Neural cell (in vitro differentiated cells): ENCODE data around the gene PNPLA5. TPM values are rescaled to one million over a fixed set of nuclear protein-coding genes. Genes with fewer than 3 reads are reported as not detected.

Source experiments
- H2AFZ ChIP-seq: fragments of 200-600, 300-800 bp; sonication (generic), shearing (Covaris generic); 2 replicates; pipeline ENCODE4 v1.6.0; 2014; ENCODE audit warnings: low read depth, mild to moderate bottlenecking, antibody characterized with exemption, low read length, moderate library complexity
- H3F3A ChIP-seq: fragments of 200-600 bp; shearing (Covaris generic); 2 replicates; pipeline ENCODE4 v1.6.1; 2016; ENCODE audit warnings: mild to moderate bottlenecking, moderate library complexity, mixed read lengths, antibody characterized with exemption, low read length; ENCODE audit not compliant: insufficient read depth, poor library complexity, severe bottlenecking
- H3K27ac ChIP-seq: fragments of 200-600, 300-800 bp; sonication (generic), shearing (Covaris generic); 2 replicates; pipeline ENCODE4 v1.5.1; 2014; ENCODE audit warnings: mild to moderate bottlenecking, low read length, moderate library complexity
- H3K27me3 ChIP-seq: fragments of 300-800, 200-600 bp; sonication (generic), shearing (Covaris generic); 2 replicates; pipeline ENCODE4 v1.6.0; 2014; ENCODE audit warnings: mild to moderate bottlenecking, low read depth, low read length, moderate library complexity; ENCODE audit not compliant: insufficient read depth
- H3K36me3 ChIP-seq: fragments of 300-800, 200-600 bp; sonication (generic), shearing (Covaris generic); 2 replicates; pipeline ENCODE4 v1.5.1; 2014; ENCODE audit warnings: mild to moderate bottlenecking, antibody characterized with exemption, low read length, moderate library complexity; ENCODE audit not compliant: insufficient read depth
- H3K4me2 ChIP-seq: fragments of 300-800, 200-600 bp; sonication (generic), shearing (Covaris generic); 2 replicates; pipeline ENCODE4 v1.6.0; 2014; ENCODE audit warnings: mild to moderate bottlenecking, low read length
- H3K4me3 ChIP-seq: fragments of 300-800, 200-600 bp; sonication (generic), shearing (Covaris generic); 2 replicates; pipeline ENCODE4 v1.5.1; 2014; ENCODE audit warnings: mild to moderate bottlenecking, low read length, moderate library complexity
- H3K79me2 ChIP-seq: fragments of 200-600 bp; shearing (Covaris generic); replicated peaks from 2 replicates; pipeline ENCODE4 v1.6.0; 2014; ENCODE audit warnings: mild to moderate bottlenecking, low read length, moderate library complexity; ENCODE audit not compliant: insufficient read depth
- H3K9ac ChIP-seq: fragments of 300-800, 200-600 bp; sonication (generic), shearing (Covaris generic); 2 replicates; pipeline ENCODE4 v1.6.1; 2016; ENCODE audit warnings: mild to moderate bottlenecking, low read length, mixed read lengths
- H3K9me2 ChIP-seq: fragments of 200-600 bp; shearing (Covaris generic); 2 replicates; pipeline ENCODE4 v1.6.1; 2016; ENCODE audit warnings: mild to moderate bottlenecking, low read length, mixed read lengths; ENCODE audit not compliant: insufficient read depth
- H3K9me3 ChIP-seq: fragments of 200-600, 300-800 bp; sonication (generic), shearing (Covaris generic); 2 replicates; pipeline ENCODE4 v1.6.1; 2016; ENCODE audit warnings: mild to moderate bottlenecking, mixed run types, low read length, moderate library complexity, mixed read lengths
- H4K20me1 ChIP-seq: fragments of 200-600 bp; shearing (Covaris generic); 2 replicates; pipeline ENCODE4 v1.6.1; 2016; ENCODE audit warnings: mild to moderate bottlenecking, mixed run types; ENCODE audit not compliant: insufficient read depth
- EP300 ChIP-seq: fragments of 450-650 bp; conservative IDR thresholded peaks from 2 replicates; pipeline ENCODE4 v1.6.1; 2014; ENCODE audit warnings: antibody characterized with exemption, mild to moderate bottlenecking, moderate library complexity; ENCODE audit not compliant: poor library complexity, severe bottlenecking
- EZH2 ChIP-seq: fragments of 200-600, 300-800 bp; shearing (Covaris generic), sonication (generic); IDR thresholded peaks from 2 replicates; pipeline ENCODE4 v1.6.1; 2014; ENCODE audit warnings: antibody characterized with exemption, low read length, borderline replicate concordance, mild to moderate bottlenecking; ENCODE audit not compliant: insufficient read depth, poor library complexity, severe bottlenecking
- MXI1 ChIP-seq: fragments of 450-650 bp; conservative IDR thresholded peaks from 2 replicates; pipeline ENCODE4 v1.6.1; 2014; ENCODE audit warnings: antibody characterized with exemption, mild to moderate bottlenecking; ENCODE audit not compliant: poor library complexity, severe bottlenecking
- POLR2AphosphoS5 ChIP-seq: IDR thresholded peaks from 2 replicates; pipeline ENCODE4 v1.6.1; 2012
- RAD21 ChIP-seq: fragments of 450-650 bp; conservative IDR thresholded peaks from 2 replicates; pipeline ENCODE4 v1.6.1; 2014; ENCODE audit warnings: antibody characterized with exemption, mild to moderate bottlenecking, moderate library complexity
- SMC3 ChIP-seq: fragments of 450-650 bp; conservative IDR thresholded peaks from 2 replicates; pipeline ENCODE4 v1.6.1; 2014; ENCODE audit warnings: antibody characterized with exemption, mild to moderate bottlenecking, moderate library complexity; ENCODE audit not compliant: poor library complexity
- TAF1 ChIP-seq: IDR thresholded peaks from 2 replicates; pipeline ENCODE4 v1.6.1; 2012; ENCODE audit warnings: low read depth
- polyA plus RNA-seq: library from polyadenylated mRNA; depleted of rRNA; stranded (reverse); fragments of >200 nt; gene quantifications from 2 replicates; pipeline ENCODE4 v1.2.3, GENCODE V29; 2014
- TF ChIP-seq, protein P1 (sequence below): fragments of 450-650 bp; IDR thresholded peaks from 2 replicates; pipeline ENCODE4 v1.5.1; 2014; ENCODE audit warnings: antibody characterized with exemption, mild to moderate bottlenecking, moderate library complexity; ENCODE audit not compliant: poor library complexity, severe bottlenecking
- TF ChIP-seq, protein P2 (sequence below): IDR thresholded peaks from 2 replicates; pipeline ENCODE4 v1.6.1; 2012; ENCODE audit warnings: borderline replicate concordance

The PNPLA5 gene
- polyA plus RNA-seq, 1 donor from 2014 or later, result not detected

DNA sequence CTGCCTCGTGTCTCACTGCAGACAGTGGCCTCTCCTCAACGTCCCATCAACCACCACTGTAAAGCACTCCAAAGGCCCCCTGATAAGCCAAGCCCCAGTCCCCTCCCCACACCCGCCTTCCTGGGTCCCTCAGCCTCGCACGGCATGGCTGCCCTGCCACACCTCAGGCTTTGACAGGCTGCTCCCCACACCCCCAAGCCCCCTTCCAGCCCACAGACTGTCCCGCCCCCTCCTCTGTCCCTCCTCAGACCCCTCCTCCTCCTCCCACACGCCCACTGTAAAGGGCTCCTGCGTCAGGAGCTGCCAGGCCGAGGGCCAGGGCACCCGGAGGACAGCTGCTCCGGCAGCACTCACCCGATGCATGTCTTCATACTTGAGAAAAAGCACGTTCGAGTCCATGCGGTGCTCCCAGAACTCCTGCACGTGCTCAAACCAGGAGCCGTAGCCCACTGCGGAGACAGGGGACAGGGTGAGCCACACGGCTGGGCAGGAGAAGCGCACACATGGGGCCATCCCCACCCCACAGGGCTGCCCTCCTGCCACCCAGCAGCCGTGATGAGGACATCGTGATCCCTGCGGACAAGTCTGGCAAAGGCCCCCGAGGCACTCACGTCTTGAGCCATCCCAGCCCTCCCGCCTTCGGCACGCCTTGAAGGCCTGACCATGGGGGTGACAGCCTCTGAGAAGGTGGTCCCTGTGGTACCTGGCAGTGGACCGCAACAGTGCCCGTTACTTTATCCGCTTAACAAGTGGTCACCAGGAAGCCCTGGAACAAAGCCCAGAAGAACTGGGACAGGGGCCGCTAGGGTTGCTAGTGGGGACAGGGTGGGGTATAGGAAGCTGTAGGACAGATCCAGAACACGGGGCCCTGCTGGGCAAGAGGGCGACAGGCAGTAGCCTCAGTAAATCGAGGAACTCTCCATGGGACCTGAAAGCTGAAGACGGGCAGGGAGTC is 58.2 kb downstream of the PNPLA5 start:
- Histone ChIP-seq H3K27me3 (no peaks in the 10 kb centered on the region), H3K4me2 (no peak overlapping the region), H3K79me2 (no peaks in the 10 kb centered on the region), H3K9ac (no peak overlapping the region), H3F3A (no peaks in the 10 kb centered on the region), H3K36me3 (no peaks in the 10 kb centered on the region), H4K20me1 (no peaks in the 10 kb centered on the region), H3K9me2 (no peaks in the 10 kb centered on the region), H2AFZ (no peak overlapping the region), H3K27ac (no peak overlapping the region), H3K4me3 (no peak overlapping the region), H3K9me3 (no peaks in the 10 kb centered on the region)
- TF ChIP-seq, protein P1, sequence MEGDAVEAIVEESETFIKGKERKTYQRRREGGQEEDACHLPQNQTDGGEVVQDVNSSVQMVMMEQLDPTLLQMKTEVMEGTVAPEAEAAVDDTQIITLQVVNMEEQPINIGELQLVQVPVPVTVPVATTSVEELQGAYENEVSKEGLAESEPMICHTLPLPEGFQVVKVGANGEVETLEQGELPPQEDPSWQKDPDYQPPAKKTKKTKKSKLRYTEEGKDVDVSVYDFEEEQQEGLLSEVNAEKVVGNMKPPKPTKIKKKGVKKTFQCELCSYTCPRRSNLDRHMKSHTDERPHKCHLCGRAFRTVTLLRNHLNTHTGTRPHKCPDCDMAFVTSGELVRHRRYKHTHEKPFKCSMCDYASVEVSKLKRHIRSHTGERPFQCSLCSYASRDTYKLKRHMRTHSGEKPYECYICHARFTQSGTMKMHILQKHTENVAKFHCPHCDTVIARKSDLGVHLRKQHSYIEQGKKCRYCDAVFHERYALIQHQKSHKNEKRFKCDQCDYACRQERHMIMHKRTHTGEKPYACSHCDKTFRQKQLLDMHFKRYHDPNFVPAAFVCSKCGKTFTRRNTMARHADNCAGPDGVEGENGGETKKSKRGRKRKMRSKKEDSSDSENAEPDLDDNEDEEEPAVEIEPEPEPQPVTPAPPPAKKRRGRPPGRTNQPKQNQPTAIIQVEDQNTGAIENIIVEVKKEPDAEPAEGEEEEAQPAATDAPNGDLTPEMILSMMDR, result no peak
- TF ChIP-seq, protein P2, sequence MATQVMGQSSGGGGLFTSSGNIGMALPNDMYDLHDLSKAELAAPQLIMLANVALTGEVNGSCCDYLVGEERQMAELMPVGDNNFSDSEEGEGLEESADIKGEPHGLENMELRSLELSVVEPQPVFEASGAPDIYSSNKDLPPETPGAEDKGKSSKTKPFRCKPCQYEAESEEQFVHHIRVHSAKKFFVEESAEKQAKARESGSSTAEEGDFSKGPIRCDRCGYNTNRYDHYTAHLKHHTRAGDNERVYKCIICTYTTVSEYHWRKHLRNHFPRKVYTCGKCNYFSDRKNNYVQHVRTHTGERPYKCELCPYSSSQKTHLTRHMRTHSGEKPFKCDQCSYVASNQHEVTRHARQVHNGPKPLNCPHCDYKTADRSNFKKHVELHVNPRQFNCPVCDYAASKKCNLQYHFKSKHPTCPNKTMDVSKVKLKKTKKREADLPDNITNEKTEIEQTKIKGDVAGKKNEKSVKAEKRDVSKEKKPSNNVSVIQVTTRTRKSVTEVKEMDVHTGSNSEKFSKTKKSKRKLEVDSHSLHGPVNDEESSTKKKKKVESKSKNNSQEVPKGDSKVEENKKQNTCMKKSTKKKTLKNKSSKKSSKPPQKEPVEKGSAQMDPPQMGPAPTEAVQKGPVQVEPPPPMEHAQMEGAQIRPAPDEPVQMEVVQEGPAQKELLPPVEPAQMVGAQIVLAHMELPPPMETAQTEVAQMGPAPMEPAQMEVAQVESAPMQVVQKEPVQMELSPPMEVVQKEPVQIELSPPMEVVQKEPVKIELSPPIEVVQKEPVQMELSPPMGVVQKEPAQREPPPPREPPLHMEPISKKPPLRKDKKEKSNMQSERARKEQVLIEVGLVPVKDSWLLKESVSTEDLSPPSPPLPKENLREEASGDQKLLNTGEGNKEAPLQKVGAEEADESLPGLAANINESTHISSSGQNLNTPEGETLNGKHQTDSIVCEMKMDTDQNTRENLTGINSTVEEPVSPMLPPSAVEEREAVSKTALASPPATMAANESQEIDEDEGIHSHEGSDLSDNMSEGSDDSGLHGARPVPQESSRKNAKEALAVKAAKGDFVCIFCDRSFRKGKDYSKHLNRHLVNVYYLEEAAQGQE, result no peak
- TF ChIP-seq POLR2AphosphoS5 (no peak), RAD21 (no peak), EP300 (no peak), TAF1 (no peak), MXI1 (no peak), SMC3 (no peak), EZH2 (no peak)

DNA sequence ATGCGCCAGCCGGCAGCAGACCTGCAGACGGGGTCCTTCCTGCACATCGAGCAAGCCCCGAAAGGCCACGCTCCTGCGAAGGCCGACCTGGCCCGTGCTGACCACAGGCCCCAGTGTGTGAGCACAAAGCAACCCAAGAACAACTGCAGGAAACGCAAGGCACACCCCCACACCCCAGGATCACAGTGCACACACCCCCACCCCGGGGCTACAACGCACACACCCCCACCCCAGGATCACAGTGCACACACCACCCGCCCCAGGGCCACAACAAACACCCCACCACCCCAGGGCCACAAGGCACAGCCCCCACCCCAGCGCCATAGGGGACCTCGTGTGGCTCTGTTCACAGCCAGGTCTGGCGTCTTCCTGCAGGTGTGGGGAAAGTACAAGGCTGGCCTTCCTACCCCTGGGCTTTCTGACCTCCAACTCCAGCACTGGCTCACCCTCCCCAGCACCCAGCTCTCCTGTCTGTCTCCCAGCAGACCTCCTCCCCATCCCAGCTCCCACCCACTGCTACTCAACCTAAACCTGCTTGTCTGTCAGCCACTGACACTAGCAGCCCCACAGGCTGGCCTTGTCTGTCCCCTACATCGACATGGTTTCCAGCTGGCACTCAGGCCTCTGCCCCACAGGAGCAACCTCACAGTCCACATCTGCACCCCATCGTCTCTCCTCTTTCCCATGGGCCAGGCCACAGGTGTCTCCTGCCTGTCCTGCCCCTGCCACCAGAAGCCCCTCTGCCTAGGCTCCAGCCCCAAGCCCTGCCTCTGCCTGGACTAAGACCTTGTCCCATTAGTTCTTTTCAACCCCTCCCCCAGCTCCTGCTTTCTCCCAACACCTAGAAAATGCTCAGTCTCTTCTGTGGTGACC is 59.2 kb downstream of the PNPLA5 start:
- H4K20me1 ChIP-seq, result no peaks in the 10 kb centered on the region
- H3K27me3 ChIP-seq, result no peaks in the 10 kb centered on the region
- no peaks in the 10 kb centered on the region for H3K79me2 ChIP-seq
- H3K9ac ChIP-seq, result no peak overlapping the region
- no peaks in the 10 kb centered on the region for H3F3A ChIP-seq
- H3K36me3 ChIP-seq, result no peaks in the 10 kb centered on the region
- no peak for TF ChIP-seq RAD21
- TF ChIP-seq SMC3, result no peak
- TF ChIP-seq TAF1, result no peak
- no peak for TF ChIP-seq EZH2
- TF ChIP-seq, protein P2, result no peak
- no peak for TF ChIP-seq MXI1
- no peak for TF ChIP-seq EP300
- TF ChIP-seq, protein P1, result no peak
- TF ChIP-seq POLR2AphosphoS5, result no peak
- no peak overlapping the region for H3K4me2 ChIP-seq
- H2AFZ ChIP-seq, result no peak overlapping the region
- H3K27ac ChIP-seq, result no peak overlapping the region
- no peak overlapping the region for H3K4me3 ChIP-seq
- no peaks in the 10 kb centered on the region for H3K9me2 ChIP-seq
- no peaks in the 10 kb centered on the region for H3K9me3 ChIP-seq
